GM18511 (cell line): ENCODE data around the gene CCNYL1.
"Not testable (repeated sequence)": the region's sequence is repeated elsewhere in the genome, so short reads cannot be mapped to it uniquely, and the experiment has no call there.

Experiments used
- ATAC-seq: cut with Tn5 transposase; IDR thresholded peaks from one replicate; pipeline ENCODE4 v1.9.1; 2021; ENCODE audit warnings: mild to moderate bottlenecking, moderate library complexity; ENCODE audit not compliant: unreplicated experiment

Gene CCNYL1

GRCh38 chr2:207710814-207711740 is at the start of gene CCNYL1:
TSS of gene CCNYL1 (plus strand) at chr2:207711640. CDS start at chr2:207711897, 257 bp downstream.
- peak; percentile 95 for ATAC-seq

GRCh38 chr2:207662203-207662602 is 49.2 kb upstream of the CCNYL1 start:
- peak; percentile 87 for ATAC-seq

- ATAC-seq, result no peak
These were observed 47.4 kb upstream of the CCNYL1 start for GRCh38 chr2:207663870-207664545.

GRCh38 chr2:207670887-207671286 is 40.6 kb upstream of the CCNYL1 start:
- no peak for ATAC-seq

- no peak for ATAC-seq
These were observed 38.0 kb upstream of the CCNYL1 start for GRCh38 chr2:207673431-207673830.

GRCh38 chr2:207674266-207674774 is 37.1 kb upstream of the CCNYL1 start:
- no peak for ATAC-seq

- no peak for ATAC-seq
These were observed 36.6 kb upstream of the CCNYL1 start for GRCh38 chr2:207674826-207675225.

- peak; percentile 86 for ATAC-seq
These were observed 34.5 kb upstream of the CCNYL1 start for GRCh38 chr2:207676827-207677354.

GRCh38 chr2:207681431-207681830 is 30.0 kb upstream of the CCNYL1 start:
- no peak for ATAC-seq

GRCh38 chr2:207682557-207682956 is 28.9 kb upstream of the CCNYL1 start:
- ATAC-seq, result no peak

GRCh38 chr2:207683438-207683837 is 28.0 kb upstream of the CCNYL1 start:
- ATAC-seq, result peak; percentile 39

- peak; percentile 68 for ATAC-seq
These were observed 27.4 kb upstream of the CCNYL1 start for GRCh38 chr2:207683879-207684627.

GRCh38 chr2:207686812-207687211 is 24.6 kb upstream of the CCNYL1 start:
- ATAC-seq, result no peak

GRCh38 chr2:207688597-207688996 is 22.8 kb upstream of the CCNYL1 start:
- no peak for ATAC-seq

- not testable (repeated sequence) for ATAC-seq
These were observed 20.5 kb upstream of the CCNYL1 start for GRCh38 chr2:207690845-207691461.

GRCh38 chr2:207692206-207693065 is 19.0 kb upstream of the CCNYL1 start:
- no peak for ATAC-seq

- ATAC-seq, result no peak
These were observed 17.7 kb upstream of the CCNYL1 start for GRCh38 chr2:207693641-207694249.

GRCh38 chr2:207694811-207695281 is 16.6 kb upstream of the CCNYL1 start:
- peak; percentile 56 for ATAC-seq

GRCh38 chr2:207695293-207695692 is 16.1 kb upstream of the CCNYL1 start:
- no peak for ATAC-seq
